ENCODE measurements around the gene METTL25.

DNA sequence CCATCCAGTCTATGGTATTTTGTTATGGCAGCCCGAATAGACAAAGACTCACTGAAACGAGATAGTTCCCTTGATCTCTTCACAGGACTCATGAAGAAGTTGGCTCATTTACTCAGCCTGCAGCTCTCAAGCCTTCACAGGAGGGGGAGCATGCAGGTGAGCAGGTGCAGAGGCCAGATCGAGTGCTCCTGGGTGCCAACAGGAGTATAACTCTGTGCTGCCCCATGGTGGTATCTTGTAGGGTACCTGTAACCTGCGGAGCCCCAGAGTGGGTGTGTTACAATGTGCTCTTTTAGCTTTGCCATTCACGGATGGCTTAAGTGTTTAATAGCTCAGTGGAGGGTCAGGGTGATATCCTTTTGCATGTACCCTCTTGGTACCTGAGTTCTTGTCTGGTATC, 159.5 kb downstream of the METTL25 start:
- TF ChIP-seq, protein P1, sequence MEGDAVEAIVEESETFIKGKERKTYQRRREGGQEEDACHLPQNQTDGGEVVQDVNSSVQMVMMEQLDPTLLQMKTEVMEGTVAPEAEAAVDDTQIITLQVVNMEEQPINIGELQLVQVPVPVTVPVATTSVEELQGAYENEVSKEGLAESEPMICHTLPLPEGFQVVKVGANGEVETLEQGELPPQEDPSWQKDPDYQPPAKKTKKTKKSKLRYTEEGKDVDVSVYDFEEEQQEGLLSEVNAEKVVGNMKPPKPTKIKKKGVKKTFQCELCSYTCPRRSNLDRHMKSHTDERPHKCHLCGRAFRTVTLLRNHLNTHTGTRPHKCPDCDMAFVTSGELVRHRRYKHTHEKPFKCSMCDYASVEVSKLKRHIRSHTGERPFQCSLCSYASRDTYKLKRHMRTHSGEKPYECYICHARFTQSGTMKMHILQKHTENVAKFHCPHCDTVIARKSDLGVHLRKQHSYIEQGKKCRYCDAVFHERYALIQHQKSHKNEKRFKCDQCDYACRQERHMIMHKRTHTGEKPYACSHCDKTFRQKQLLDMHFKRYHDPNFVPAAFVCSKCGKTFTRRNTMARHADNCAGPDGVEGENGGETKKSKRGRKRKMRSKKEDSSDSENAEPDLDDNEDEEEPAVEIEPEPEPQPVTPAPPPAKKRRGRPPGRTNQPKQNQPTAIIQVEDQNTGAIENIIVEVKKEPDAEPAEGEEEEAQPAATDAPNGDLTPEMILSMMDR (IDR thresholded peaks at IDR 0.05) = no peak
- TF ChIP-seq POLR2A (IDR thresholded peaks at IDR 0.05) = no peak
- TF ChIP-seq POLR2AphosphoS5 (IDR thresholded peaks at IDR 0.05) = no peak
